GM12875 (cell line): ENCODE results near the gene OAS2.
"Not testable (repeated sequence)": the region's sequence is repeated elsewhere in the genome, so short reads cannot be mapped to it uniquely, and the experiment has no call there.

ENCODE experiments used
- H3K4me3 ChIP-seq: one replicate; pipeline ENCODE4 v1.5.1; 2011; ENCODE audit warnings: low read depth, low read length, control low read depth
- CTCF ChIP-seq: IDR thresholded peaks from 2 replicates; pipeline ENCODE4 v1.5.1; 2011; ENCODE audit warnings: low read depth, mild to moderate bottlenecking, control low read depth, inconsistent platforms, low read length, moderate library complexity, borderline replicate concordance; ENCODE audit not compliant: insufficient read depth

The OAS2 gene

GRCh38 chr12:112980491-112981158 lies 2.3 kb downstream of the OAS2 start:
- no peak for TF ChIP-seq CTCF
- peak overlapping the region; percentile 33 for H3K4me3 ChIP-seq

- H3K4me3 ChIP-seq: no peak overlapping the region
- no peak for TF ChIP-seq CTCF
These were observed 7.4 kb downstream of the OAS2 start for GRCh38 chr12:112985642-112986290.

GRCh38 chr12:112986291-112986800 lies 8.0 kb downstream of the OAS2 start:
- TF ChIP-seq CTCF: no peak
- no peak overlapping the region for H3K4me3 ChIP-seq

- no peak for TF ChIP-seq CTCF
- no peak overlapping the region for H3K4me3 ChIP-seq
These were observed 9.2 kb downstream of the OAS2 start for GRCh38 chr12:112987561-112987960.

- no peak for TF ChIP-seq CTCF
- no peak overlapping the region for H3K4me3 ChIP-seq
These were observed 9.9 kb downstream of the OAS2 start for GRCh38 chr12:112988224-112988623.

GRCh38 chr12:112988823-112989385 lies 10.6 kb downstream of the OAS2 start:
- H3K4me3 ChIP-seq: not testable (repeated sequence)

- no peak for TF ChIP-seq CTCF
- H3K4me3 ChIP-seq: no peak overlapping the region
These were observed 11.5 kb downstream of the OAS2 start for GRCh38 chr12:112989806-112990205.
